HTERT RPE-1 (cell line): Measurements from ENCODE around the gene ZNF568.

ENCODE experiments used
- in situ Hi-C: fragments of 300-500 bp; cut with MboI; formaldehyde crosslinking; loops from 4 replicates; pipeline ENCODE4 v1.14.3; 2020; ENCODE audit warnings: low sequenced_read_pairs

ZNF568 gene

DNA sequence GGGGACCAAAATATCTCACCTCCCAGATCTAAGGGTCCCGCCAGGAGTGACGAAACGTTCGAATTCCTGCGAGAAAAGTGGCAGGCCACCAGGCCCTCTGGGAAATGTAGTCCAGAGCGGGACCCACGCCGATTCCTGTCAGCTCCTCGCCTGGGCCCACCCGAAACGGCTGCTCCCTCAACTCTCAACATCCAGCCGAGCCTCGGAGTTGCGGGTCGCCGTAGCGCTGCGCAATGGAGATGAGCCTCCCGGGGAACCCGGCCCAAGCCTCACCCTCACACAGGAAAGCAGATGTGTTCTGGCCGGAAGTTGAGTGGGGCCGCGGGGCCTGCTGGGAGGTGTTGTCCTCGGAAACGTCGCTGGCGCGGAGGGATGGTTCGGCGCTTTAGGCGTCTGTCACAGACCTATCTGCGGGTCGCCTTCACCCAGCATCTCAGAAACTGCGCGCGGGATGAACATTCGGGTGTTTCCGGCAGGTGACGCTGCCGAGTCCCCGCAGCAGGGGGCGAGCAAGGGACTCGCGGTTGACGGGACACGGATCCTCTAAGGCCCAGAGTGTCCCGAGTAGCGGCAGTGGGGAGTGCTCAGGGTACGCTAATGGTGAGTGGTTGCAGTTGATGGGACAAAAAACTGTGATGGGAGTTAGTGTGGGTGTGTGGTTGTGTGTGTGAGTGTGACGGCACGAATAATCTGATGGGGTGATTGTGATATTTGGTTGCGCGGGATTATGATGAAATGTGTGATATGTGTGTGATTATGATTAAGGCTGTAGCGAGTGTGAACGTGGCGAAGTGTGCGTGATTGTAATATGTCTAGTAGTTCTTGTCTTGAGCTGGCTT lies at the start of gene ZNF568, which contains the start of gene ZNF829:
Gene ZNF568, plus strand, starts transcription at position 341 of the 839 bp plus-strand sequence. CDS start 6,439 bp downstream, outside the sequence.
Gene ZNF829, minus strand, starts transcription at position 300 of the 839 bp plus-strand sequence. CDS start 1,124 bp downstream, outside the sequence.
- in situ Hi-C loops, result no loop called here

DNA sequence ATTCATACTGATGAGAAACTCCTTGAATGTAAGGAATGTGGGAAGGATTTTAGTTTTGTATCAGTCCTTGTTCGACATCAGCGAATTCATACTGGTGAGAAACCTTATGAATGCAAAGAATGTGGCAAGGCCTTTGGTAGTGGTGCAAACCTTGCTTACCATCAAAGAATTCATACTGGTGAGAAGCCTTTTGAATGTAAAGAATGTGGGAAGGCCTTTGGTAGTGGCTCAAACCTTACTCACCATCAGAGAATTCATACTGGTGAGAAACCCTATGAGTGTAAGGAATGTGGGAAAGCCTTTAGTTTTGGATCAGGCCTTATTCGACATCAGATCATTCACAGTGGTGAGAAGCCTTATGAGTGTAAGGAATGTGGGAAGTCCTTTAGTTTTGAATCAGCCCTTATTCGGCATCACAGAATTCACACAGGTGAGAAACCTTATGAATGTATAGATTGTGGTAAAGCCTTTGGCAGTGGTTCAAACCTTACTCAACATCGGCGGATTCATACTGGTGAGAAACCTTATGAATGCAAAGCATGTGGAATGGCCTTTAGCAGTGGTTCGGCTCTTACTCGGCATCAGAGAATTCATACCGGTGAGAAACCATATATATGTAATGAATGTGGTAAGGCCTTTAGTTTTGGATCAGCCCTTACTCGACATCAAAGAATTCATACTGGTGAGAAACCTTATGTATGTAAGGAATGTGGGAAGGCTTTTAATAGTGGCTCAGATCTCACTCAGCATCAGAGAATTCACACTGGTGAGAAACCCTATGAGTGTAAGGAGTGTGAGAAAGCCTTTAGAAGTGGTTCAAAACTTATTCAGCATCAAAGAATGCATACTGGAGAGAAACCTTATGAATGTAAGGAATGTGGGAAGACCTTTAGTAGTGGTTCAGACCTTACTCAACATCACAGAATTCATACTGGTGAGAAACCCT lies 38.9 kb upstream of the ZNF568 start:
- in situ Hi-C loops, result no loop called here

DNA sequence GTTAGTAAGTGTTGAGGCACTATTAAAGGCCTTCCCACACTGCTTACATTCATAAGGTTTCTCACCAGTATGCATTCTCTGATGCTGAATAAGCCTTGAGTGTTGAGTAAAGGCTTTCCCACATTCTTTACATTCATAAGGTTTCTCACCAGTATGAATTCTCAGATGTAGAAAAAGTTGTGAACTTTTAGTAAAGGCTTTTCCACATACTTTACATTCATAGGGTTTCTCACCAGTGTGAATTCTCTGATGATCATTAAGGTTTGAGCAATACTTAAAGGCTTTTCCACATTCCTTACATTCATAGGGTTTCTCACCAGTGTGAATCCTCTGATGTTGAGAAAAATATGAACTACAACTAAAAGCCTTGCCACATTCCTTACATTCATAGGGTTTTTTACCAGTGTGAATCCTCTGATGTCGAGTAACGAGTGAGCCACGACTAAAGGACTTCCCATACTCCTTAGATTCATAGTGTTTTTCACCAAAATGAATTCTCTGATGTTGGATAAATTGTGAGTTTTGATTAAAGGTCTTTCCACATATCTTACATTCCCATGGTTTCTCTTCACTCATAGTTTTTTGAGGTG lies 24.3 kb upstream of the ZNF568 start:
- in situ Hi-C loops, result no loop called here

DNA sequence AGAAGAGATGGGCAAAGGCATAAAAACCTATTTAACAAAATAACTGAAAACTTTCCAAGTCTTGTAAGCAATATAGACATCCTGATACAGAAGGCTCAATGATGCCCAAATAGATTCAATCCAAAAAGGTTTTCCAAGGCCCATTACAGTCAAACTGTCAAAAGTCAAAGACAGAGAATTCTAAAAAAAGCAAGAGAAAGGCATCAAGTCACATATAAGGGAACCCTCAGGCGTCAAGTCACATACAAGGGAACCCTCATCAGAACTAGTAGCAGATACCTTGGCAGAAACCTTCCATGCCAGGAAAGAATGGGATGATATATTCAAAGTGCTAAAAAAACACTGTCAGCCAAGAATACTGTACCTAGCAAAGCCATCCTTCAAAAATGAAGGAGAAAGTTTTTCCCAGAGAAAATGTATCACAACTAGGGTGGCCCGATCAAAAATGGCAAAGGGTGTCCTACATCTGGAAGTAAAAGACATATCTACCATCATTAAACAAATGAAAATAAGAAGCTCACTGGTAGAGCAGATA lies 21.2 kb upstream of the ZNF568 start:
- in situ Hi-C loops, result no loop called here

DNA sequence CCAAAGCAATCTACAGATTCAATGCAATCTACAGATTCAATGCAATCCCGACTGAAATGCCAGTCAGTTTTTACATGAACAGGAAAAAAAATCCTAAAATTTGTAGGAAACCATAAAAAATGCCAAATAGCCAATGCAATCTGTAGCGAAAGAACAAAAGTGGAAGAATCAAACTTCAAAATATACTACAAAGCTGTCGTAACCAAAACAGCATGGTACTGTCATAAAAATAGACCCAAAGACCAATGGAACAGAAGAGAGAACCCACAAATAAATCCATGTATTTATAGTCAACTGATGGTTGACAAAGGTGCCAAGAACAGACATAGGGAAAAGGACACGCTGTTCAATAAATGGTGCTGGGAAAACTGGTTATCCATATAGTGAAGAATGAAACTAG lies 17.7 kb upstream of the ZNF568 start:
- in situ Hi-C loops, result no loop called here

DNA sequence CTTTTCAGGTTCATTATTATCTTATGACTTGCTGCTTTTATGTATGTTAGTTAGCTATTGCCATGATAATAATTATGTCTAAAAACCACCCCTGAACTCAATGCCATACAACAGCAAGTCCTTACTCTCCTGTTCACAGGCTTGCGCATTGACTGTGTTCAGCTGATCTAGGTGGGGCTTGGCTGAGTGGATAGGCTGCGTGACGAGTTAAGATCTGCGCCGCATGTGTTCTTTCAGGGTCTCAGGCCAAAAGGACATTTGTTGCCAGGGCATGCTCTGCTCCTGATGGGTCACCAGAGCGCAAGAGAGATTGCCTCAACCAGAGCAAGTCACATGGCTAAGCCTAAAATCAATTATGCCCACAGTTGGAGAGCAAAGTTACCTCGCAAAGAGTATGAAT lies 859 bp downstream of the ZNF568 start:
- in situ Hi-C loops, result no loop called here

DNA sequence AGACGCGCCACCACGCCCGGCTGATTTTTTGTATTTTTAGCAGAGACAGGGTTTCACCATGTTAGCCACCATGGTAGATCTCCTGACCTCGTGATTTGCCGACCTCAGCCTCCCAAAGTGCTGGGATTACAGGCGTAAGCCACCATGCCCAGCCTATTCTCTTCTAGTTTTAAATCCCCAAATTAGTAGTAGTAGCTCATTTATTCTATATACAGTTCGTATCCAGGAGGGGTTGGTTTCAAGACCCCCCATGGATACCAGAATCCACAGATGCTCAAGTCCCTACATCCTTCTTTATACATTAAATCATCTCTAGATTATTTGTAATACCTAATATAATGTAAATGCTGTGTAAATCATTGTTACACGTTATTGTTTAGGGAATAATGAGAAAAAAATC lies 2.0 kb downstream of the ZNF568 start:
- in situ Hi-C loops, result no loop called here

DNA sequence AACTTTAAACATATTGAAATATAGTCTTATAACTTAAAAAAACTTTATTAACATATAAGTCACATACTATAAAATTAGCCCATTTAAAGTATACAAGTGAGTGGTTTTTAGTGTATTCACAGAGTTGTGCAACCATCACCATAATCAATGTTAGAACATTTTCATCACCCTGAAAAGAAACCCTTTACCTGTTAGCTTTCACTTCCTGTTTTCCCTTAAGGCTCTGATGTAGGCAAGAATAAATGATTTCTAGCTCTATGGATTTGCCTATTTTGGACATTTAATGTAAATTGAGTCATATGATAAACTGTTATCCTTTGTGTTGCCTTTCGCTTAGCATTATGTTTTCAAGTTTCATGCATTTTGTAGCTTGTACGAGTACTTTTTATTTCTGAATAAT lies 15.6 kb downstream of the ZNF568 start:
- in situ Hi-C loops, result no loop called here

DNA sequence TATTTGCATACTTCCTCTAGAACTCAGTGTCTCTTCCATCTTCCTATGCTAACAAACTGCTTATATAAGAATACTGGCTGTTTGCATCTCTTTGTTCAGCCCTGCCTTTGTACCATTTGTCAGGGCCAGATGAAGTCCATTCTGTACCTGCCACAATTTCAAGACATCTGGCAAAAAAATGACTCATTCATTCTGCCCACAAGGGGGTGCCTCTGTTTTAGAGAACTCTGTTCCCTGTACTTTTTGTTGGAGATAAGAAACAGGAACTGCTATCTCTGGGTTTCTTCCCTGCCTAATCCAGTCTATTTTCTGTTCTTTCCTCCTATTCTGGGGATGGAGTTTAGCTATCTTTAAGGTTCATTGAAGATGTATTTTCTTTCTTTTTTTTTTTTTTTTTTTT lies 23.0 kb downstream of the ZNF568 start:
- in situ Hi-C loops, result no loop called here

DNA sequence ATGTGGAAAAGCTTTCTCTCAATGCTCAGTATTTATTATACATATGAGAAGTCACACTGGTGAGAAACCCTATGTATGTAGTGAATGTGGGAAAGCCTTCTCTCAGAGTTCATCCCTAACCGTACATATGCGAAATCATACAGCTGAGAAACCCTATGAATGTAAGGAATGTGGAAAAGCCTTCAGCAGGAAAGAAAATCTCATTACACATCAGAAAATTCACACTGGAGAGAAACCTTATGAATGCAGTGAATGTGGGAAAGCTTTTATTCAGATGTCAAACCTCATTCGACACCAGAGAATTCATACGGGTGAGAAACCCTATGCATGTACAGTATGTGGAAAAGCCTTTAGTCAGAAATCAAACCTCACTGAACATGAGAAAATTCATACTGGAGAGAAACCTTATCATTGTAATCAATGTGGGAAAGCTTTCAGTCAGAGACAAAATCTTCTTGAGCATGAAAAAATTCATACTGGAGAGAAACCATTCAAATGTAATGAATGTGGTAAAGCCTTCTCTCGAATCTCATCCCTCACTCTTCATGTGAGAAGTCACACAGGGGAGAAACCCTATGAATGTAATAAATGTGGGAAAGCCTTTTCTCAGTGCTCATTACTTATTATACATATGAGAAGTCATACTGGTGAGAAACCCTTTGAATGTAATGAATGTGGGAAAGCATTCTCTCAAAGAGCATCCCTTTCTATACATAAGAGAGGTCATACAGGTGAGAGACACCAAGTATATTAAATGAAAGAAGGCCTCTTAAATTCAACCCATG lies 34.4 kb downstream of the ZNF568 start:
- in situ Hi-C loops, result no loop called here

DNA sequence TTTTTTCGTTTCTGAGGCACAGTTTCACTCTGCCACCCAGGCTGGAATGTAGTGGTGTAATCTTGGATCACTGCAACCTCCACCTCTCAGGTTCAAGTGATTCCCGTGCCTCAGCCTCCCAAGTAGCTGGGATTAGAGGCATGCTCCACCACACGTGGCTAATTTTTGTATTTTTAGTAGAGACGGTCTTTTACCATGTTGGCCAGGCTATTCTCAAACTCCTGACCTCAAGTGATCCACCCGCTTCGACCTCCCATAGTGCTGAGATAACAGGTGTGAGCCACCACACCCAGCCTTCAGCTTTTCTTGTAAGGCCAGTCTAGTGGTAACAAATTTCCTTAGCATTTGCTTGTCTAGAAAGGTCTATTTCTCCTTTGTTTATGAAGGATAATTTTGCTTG lies 46.2 kb downstream of the ZNF568 start:
- in situ Hi-C loops, result no loop called here

DNA sequence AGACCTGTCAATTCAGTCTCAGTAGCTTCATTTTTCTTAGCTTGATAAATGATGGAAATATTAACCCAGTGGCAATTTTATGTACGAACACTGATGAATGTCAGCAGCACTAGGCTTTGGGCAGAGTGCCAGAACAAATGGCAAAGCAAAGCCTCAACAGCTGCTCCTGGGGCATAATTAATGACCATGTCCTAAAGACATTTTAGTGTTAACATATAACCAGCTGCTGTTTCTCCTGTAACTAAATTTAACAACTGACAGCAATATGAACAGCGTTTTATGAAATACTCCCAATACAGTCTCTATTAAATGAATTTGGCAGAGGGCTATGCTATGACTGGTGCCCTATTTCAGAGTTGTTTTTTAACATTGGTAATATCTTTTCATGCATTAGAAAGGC lies 47.1 kb downstream of the ZNF568 start:
- in situ Hi-C loops, result no loop called here

DNA sequence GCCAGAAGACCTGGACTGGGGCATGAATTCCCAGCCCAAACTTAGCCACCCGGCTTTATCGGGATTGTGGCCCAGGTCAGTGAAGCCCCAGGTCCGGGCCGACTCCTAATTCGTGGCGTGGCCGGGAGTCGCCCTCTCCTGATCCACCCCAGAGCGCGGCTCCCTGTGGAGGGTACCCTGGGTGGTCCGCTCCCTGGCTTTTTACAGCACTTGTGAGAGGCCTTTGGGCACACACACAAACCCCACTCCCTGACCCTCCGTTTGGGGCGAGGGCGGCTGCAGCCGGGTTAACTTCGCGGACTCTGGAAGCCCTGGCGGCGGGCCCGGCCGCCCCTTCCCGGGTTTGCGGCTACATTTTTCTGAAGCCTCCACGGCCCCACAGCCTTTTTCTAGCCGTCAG lies 56.4 kb downstream of the ZNF568 start:
- in situ Hi-C loops, result no loop called here

DNA sequence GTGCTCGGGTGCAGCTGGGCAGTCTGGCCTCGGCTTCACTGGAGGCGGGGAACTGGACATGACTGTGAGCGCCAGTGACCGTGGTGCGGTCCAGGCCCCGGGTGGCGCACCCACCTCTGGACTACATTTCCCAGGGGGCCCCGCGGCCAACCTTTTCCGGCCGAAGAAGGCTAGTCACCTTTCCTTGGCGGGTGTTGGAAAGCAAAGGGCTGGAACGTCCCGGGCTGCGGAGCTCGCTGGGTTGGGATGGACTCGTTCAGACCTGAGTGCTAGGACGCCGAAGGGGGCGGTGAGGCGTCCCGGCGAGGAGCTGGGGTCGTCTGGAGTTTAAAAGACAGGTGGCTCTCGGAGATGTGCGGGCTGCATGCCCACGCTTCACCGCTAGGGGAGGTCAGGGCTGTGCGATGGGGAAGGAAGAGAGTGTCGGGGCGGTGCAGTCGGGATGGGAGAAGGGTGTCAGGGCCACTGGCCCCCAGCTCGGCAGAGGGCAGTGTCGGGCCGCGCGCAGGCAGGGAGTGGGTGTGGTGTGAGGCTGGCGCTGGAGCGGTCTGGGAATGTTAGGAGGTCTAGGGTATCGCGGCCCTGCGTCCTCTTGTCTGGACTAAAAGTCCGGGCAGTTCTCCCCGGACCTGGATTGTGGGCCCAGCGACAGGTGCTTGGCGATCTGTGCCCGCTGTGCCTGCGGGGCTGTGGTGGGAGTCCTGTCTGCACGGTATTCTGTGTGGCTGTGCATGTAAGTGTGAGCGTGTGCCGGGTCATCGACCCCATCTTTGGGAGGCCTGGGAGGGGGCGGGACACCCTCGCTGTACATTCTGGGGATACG lies 57.1 kb downstream of the ZNF568 start:
- in situ Hi-C loops, result no loop called here

DNA sequence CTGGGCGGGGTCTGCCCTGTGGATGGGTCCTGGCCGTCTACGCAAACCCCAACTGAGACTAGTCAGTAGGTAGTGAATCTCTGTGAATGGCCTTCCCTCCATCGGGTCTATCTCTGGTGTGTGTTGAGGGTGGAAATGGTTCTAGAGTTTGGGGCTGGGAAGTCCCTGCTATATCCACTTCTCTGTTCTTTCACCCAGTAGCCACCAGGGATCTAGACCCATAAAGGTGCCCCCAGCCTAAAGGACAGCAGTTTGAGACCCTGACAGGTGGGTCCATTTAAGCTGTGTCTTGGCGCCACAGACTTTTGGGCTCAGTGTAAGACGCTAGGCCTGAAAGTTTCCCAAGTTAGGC lies 57.7 kb downstream of the ZNF568 start:
- in situ Hi-C loops, result no loop called here

DNA sequence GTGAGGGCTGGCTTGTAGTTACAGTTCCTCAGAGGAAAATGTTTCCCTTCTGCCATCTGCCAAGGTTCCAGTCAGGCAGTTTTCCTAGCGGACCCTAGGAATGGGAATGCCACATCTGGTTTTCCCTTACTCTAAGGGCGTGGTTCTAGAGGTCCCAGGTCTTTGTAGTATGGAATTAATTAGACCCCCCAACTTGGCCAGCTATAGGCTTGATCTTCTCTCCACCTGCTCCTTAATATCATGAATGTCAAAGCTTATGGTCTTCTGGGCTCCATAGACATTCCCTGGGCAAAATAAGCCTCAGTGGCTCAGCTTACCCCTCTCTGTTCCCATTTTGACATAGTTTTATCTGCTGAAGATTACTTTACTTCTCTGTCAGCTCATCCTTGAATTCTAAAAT lies 70.0 kb downstream of the ZNF568 start:
- in situ Hi-C loops, result no loop called here

DNA sequence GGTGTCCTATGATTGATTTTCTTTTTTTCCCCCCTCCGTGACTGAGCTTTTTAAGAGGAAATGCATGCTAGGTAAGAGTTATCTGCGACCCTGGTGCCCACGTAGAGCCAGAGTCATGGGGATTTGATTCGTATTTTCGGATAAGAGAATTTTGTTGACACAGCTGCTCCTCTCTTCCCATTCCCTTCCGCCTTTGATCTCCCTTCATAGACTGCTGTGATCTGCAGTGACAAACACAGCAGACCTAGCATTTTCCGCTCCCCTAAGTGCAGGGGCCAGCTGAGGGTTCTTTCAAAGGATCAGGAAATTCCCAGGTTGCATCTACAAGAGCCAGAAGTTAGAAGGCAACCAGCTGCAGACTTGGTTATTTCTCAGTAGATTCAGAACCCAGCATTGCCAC lies 70.5 kb downstream of the ZNF568 start:
- in situ Hi-C loops, result no loop called here

DNA sequence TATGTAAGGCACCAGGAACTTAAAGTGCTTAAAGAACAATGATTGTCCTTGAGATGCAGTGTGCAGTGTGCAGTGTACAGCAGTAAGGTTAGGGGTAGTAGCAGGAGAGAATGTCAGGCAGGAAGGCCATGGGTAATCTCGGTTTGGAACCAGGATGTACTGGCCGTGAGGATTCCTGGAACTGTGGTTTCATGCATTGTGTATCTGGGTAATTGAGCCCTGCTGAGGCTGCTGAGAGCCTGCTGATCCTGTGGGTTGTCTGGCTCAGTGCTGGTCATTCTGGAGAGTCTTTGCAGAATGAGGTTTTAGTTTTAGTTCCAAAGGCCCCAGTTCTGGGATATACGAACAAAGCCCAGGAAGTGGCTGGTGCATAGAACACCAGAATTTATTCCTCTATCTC lies 71.0 kb downstream of the ZNF568 start:
- in situ Hi-C loops, result no loop called here

DNA sequence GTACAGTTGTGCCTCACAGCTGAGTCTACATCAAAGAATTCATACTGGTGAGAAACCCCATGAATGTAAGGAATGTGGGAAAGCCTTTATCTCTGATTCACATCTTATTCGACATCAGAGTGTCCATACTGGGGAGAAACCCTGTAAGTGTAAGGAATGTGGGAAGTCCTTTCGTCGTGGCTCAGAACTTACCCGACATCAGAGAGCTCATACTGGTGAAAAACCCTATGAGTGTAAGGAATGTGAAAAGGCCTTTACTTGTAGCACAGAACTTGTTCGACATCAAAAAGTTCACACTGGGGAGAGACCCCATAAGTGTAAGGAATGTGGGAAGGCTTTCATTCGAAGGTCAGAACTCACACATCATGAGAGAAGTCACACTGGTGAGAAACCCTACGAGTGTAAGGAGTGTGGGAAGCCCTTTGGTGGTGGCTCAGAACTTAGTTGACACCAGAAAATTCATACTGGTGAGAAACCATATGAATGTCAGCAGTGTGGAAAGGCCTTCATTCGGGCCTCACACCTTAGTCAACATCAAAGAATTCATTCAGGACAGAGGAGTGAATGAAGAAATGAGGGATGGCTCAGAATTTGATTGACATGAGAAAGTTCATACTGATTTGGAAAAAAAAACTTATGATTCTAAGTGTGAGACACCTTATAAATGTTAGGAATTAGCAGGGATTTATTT lies 81.2 kb downstream of the ZNF568 start:
- in situ Hi-C loops, result no loop called here
